GM19468 (cell line): ENCODE results near the gene EXOC2.

Experiments
- ATAC-seq: cut with Tn5 transposase; IDR thresholded peaks from one replicate; pipeline ENCODE4 v1.9.1; 2021; ENCODE audit warnings: mild to moderate bottlenecking, moderate library complexity, moderate number of reproducible peaks; ENCODE audit not compliant: unreplicated experiment; ENCODE audit errors: extremely low read depth

The EXOC2 gene

GRCh38 chr6:692858-693722 is at the start of gene EXOC2:
EXOC2 (minus strand) TSS chr6:693139; CDS start chr6:637818, 55,321 bp downstream.
- ATAC-seq: peak; percentile 47

GRCh38 chr6:741410-742339 is 48.7 kb upstream of the EXOC2 start:
- no peak for ATAC-seq

GRCh38 chr6:736657-737446 is 43.9 kb upstream of the EXOC2 start:
- no peak for ATAC-seq

- no peak for ATAC-seq
Observed at GRCh38 chr6:733431-734219, 40.7 kb upstream of the EXOC2 start.

- no peak for ATAC-seq
Observed at GRCh38 chr6:731924-732323, 39.0 kb upstream of the EXOC2 start.

- no peak for ATAC-seq
Observed at GRCh38 chr6:729606-730320, 36.8 kb upstream of the EXOC2 start.

GRCh38 chr6:727856-728255 is 34.9 kb upstream of the EXOC2 start:
- ATAC-seq: no peak

GRCh38 chr6:723540-723939 is 30.6 kb upstream of the EXOC2 start:
- ATAC-seq: no peak

GRCh38 chr6:722608-723007 is 29.7 kb upstream of the EXOC2 start:
- no peak for ATAC-seq

GRCh38 chr6:722077-722524 is 29.2 kb upstream of the EXOC2 start:
- ATAC-seq: no peak

GRCh38 chr6:718345-718744 is 25.4 kb upstream of the EXOC2 start:
- ATAC-seq: no peak

GRCh38 chr6:717135-717534 is 24.2 kb upstream of the EXOC2 start:
- no peak for ATAC-seq

GRCh38 chr6:715709-716491 is 23.0 kb upstream of the EXOC2 start:
- no peak for ATAC-seq

GRCh38 chr6:714100-714499 is 21.2 kb upstream of the EXOC2 start:
- ATAC-seq: no peak

GRCh38 chr6:713351-713750 is 20.4 kb upstream of the EXOC2 start:
- no peak for ATAC-seq

GRCh38 chr6:712805-713204 is 19.9 kb upstream of the EXOC2 start:
- no peak for ATAC-seq

- no peak for ATAC-seq
Observed at GRCh38 chr6:711925-712324, 19.0 kb upstream of the EXOC2 start.
